HG03060 (cell line): Measurements from ENCODE around the gene CFDP1.

ENCODE experiments used
- ATAC-seq: cut with Tn5 transposase; IDR thresholded peaks from one replicate; pipeline ENCODE4 v1.9.1; 2021; ENCODE audit warnings: low read depth, moderate number of reproducible peaks; ENCODE audit not compliant: unreplicated experiment

CFDP1 gene

DNA sequence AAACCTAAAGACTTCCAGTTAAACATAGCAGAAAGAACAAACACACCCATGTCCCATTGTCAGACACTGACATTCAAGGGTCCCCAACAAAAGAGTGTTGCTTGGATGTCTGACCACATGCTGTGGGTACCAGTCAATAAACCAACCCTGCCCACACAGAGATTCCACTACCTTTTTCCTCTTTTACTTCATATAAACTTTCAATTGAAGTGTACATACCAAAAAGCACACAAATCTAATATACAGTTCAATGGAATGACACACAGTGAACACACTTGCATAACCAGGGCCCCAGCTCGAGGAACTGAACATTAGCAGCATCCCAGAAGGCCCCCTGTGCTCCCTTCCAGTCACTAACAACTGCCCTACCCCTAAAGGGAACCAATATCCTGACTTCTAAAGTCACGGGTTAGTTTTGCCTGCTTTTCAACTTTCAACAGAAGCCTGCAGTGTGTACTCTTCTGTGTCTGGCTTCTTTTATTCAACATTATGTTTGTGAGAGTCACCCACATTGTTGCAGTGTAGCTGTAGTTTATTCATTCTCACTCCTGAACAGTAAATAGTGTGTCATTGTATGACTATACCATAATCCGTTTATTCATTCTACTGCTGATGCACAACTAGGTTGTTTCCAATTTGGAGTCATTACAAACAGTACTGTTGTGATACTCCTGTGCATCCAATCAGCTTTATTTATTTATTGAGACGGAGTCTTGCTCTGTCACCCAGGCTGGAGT lies 18.0 kb downstream of the CFDP1 start:
- no peak for ATAC-seq

DNA sequence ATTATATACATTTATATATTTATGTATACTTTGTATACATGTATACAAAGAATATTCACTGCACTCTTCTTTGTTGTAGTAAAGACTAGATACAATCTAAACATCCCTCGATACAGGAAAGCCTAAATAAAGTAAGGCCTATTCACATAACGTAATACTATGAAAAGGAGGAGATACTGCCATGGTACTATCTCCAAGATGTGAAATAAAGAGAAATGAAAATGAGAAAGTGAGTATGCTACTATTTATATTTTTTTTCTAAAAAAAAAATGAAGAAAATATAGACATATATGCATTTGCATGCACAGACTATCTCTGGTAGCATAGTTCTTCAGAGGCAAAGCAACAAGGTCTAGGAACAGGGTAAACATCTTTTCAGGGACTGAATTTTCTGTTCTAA lies 19.4 kb downstream of the CFDP1 start:
- ATAC-seq = no peak

DNA sequence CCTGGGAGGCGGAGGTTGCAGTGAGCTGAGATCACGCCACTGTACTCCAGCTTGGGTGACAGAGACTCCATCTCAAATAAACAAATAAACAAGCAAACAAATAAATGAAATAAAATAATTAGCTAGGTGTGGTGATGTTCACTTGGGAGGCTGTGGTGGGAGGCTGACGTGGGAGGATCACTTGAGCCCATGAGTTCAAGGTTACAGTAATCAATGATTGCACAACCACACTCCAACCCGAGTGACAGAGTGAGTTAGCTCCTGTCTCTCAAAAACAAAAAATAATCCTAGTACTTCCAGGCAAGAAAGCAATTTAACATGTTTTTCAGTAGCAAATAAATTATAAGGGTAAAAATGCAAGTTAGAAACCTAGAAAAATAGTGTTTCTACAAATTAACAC lies 26.4 kb downstream of the CFDP1 start:
- no peak for ATAC-seq

DNA sequence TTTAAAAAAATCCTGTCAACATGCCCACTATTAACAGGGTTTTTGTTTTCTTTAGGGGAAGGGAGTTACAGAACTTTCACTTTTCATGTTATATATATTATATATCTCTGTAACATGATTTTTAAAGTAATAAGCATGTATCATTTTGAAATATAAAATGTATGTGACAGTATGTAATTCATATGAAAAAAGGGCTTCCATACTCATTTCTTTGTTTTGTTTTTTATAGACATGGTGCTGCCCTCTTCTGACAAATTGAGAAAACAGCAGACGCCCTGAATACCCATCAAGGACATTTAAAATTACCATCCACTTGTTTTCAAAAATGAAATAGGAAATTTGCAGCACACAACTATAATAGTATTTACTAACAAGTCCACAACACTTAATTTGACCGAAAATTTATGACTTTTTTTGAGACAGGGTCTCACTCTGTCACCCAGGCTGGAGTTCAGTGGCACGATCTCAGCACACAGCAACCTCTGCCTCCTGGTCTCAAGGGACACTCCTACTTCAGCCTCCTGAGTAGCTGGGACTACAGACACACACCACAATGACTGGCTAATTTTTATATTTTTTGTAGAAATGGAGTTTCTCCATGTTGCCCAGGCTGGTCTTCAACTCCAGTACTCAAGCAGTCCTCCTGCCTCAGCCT lies 30.4 kb downstream of the CFDP1 start:
- no peak for ATAC-seq

DNA sequence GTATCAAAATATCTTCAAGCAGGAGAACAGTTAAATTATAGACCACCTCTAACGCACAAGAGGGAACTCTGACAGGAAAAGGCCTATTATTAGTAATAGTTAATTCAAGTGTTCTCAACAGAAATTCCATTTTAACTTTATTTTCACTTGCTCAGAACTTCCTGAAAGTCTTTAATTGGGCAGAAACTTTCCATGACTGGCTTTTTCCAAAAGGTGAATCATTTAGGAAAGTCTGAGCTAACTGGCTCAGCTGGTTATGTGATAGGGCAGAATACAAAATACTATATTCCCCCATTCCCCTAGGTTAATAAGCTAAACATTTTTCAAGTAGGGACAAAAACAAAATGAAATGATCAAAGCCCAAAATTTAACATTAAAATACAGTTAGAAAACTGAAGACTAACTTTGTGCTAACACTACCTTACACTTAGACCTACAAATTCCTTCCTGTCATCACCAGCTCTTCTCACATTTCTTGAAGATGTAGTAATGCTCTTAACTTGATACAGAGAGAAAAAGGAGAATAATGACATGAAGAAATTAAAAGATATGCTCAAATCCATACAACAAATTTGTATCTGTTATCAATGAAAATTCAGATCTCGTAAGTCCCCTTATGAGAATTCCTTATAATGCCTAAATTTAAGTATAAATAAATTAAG lies 31.0 kb downstream of the CFDP1 start:
- no peak for ATAC-seq

DNA sequence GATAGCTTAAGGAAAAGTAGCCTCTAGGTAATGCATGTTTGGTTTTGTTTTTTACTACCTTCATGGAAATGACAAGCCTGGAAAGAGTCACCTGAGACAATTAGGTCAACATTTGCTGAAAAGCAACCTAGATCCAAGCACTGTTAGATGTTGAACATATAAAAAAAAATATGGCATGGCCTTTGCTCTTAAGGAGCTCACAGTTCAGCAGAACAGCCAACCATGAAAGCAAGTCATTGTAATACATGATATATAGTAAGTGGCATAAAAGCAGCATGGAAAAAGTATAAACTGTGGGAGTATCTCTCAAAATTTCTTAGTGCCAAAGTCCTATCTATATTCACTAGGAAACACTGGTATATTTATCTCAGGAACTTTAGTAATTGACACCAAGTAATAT lies 31.6 kb downstream of the CFDP1 start:
- ATAC-seq = no peak

DNA sequence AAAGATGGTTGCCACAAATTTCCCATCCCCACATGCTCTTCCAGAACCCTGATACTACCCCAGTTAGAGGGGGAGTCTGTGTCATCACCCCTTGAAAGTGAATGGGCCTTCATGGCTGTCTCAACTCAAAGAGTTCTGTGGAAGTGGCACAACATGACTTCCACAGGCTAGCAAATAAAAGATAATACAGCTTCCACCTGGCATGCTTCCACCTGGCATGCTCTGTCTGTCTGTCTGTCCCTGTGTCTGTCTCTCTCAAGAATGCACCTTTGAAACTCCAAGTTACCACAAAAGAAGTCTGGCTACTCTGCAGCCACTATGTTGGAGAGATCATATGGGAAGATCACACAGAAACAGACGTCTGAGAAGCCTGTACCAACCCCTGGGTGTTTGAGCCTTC lies 35.0 kb downstream of the CFDP1 start:
- no peak for ATAC-seq

DNA sequence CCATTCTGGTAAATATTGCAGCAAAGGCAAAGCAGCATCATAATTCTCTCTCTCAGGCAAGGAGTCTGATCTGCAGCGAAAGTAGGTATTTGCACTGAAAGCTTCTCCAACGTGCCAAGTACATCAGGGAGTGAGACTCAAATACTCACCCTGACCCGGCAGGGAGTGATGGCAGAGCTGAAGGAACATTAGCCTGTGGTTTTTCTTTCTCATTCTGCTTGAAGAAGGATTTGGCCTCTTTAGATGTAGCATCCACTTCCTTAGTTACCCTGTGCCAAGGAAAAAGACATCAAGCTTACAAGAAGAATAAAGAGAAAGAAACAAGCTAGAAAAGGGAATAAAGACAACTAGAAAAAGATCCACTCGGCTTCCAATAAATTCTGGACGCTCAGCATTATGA lies 38.4 kb downstream of the CFDP1 start:
- no peak for ATAC-seq

DNA sequence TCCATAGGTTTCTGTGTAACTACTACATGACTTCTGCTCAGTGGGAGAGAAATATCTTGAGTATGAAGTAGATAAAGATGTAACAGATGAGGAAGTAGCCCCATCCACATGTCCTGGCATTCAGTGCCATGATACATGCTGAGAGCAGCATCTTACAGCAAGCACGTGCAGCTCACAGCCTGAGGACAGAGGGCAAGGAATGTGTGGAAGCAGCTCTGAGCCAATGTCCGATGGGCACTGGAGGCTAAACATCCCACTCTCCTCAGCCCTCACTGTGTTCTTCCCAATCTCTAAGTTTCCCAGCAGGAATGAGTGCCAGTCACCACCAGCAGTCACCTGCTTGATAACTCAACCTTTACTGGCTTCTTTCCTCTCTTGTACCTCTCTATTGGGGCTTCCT lies 40.4 kb downstream of the CFDP1 start:
- ATAC-seq = no peak

DNA sequence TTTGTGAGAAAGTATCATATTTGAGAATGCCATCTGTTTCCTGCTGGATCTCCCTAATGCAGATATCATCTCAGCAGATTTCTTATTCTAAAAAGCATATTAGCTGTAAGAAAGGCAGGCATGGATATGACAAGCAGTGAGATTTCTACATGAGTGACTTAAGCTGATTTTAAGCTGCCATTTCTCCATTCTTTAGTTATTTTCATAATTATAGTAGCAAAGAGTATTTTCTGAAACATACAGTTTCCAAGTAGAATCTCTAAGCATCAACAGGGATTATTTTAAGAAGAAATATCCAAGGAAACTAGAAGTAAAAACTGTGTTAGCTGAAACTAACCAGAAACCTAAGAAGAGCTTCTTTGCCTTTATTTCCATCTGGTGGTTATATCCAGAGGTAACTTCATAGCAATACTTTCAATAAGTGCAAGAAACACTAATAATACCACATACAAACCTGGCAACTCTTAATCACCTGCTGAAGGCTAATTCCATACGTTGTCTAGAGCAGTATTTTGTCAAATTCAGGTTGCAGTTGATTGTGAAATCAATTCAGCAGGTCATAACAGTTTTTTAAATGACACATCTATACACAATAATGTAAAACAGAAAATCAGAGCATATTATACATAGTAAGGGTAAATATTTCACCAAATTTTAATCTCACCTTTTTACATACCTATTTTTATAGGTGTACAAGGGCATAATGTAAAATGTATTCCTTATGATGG lies 42.2 kb downstream of the CFDP1 start:
- ATAC-seq = no peak

DNA sequence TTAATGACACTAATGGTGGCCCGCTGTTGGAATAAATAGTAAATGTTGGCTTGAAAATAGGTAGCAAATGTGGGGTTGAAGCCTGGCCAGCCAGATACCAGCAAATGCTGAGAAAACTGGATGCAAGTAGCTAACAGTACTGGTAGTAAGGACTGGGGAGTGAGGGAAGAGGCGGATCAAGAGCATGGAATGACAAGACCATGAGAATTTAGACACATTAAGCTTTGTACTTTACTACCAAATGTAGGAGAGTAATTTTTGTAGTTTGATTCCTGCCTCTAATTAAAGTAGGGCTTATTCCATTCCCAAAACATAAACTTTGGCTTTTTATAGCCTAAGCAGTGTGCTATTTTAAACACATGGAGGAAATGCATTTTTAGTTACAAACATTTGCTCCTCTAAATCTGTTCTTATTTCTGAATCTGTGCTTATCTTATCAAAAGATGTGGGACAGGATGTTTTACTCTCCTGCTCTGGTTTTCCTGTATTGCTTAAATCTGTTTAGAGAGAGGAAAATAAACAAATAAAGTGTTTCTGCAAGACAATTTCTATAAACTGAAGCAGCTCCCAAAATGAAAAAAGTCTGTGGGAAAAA lies 44.1 kb downstream of the CFDP1 start:
- ATAC-seq = no peak

DNA sequence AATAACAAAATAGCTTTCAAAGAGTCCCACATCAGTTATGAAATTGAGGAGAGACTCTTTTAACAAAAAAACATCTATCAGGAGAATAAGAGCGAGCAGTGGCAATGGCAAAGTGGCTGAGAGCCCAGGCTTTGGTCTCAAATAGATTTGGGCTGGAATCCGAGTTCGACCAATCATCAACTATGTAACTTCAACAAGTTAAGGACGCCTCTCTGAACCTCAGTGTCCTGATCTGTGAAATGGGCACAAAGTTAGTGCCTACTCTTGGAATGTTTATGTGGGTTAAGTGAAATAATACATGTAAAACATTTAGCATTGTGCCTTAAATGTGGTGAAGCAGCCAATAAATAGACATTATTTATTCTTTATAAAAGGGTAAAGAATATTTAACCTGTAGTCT lies 45.4 kb downstream of the CFDP1 start:
- ATAC-seq = no peak

DNA sequence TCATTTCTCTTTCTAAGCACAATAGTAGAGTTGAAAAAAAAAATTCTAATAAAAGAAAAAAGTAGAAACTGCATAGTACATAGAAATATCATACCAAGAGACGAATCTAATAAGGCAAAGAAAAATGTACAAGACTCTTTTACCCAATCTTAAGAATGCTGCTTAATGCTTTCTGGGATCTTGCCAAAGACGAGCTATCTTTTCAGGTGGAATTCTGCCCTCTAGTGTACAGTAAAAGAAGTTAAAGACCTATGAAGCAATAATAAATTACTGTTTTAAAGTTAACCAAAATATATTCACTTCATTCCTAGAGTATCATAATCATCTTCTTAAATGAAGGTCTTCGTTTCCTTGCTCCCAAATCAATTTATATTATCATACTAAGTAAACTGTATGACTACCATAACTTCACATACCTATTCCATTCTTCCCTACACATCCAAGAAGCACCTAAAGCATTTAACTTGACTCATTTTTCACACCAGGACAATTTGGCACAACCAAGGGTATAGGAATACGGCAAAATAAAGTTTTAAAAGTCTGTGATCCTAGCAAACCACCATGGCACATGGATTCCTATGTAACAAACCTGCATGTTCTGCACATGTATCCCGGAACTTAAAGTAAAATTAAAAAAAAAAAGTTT lies 47.7 kb downstream of the CFDP1 start:
- ATAC-seq = peak; percentile 63

DNA sequence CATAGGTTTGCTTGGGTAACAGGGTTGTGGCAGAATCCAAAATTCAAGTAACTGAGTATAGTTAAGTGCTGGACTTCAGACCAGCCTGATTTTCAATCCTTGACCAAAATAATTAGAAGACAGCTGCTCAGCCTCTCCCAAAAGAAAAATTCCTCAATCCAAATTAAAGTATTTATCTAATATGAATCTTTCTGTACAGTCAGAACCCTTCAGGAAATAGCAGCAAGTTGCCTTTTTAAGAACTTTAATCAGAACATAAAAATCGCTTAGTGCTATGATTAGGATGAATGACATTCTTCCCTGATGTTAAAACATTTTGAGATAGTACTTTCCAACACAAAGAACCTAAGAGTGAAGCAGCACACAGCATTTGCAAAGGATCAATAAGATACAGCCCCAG lies 50.2 kb downstream of the CFDP1 start:
- no peak for ATAC-seq

DNA sequence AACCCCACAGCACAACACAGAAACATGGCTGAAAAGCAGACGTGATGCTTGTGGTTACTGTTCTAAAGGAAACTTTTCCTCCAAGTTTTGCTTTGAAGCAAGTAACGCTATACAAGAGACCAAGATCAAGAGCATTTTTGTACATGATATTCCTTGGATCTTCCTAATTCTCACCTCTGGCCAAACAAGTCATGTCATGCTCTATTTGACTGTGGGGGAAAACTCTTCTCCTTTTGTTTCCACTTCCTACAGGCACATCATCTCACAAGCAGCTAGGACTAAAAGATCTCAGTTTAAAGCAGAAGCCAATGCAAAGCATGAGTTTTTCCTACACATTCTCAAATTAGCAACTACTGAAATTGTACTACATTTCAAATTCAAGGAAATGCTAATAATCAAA lies 50.7 kb downstream of the CFDP1 start:
- no peak for ATAC-seq

DNA sequence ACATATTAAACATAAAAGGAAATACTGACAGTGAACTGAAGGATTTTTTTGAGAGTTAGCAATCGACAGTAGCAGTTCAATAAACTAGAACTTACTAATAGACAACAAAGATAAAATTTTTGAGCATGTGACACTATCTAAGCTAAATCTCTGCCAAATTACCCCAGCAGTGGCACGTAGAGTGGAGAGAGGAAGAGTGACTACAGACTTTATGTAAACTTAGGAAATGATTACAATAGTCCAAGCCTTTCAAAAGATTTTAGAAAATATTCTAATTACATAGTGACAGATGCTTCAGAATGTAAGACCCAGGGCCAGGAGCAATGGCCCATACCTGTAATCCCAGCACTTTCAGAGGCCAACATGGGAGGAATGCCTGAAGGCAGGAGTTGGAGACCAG lies 52.4 kb downstream of the CFDP1 start:
- no peak for ATAC-seq

DNA sequence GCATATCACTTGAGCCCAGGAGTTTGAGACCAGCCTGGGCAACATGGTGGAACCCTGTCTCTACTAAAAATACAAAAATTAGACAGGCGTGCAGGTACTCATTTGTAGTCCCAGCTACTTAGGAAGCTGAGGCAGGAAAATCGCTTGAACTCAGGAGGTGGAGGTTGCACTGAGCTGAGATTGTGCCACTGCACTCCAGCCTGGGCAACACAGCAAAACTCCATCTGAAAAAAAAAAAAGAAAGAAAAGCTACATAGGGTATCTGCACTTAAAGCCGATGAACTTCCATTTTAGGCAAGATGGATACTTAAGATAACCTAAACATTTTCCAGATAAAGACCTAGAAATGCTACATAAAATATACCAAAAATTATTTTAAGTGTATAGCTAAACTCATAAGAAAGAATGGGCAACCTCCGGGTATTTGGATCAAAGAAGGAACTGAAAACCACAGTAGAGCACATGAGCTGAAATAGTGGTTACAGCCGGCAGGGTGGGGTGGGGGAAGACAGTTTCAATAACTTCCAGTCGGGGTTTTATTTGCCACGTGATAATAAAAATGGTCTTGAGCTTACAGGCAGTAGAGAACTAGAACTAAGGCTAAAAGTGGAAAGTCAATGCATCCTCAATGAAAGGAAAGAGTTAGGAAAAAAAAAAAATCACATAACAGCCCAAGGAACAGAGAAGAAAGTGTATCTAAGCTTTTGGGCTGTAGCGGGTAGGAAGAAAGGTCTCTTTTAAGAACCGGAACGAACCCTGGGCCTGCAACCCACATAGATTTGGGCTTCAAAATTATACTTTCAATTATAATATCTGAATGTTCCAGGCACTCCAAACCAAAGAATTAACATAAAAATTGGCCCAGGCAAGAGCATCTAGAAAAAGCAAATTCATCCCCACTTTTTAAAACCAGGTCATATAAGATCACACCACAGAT lies 53.1 kb downstream of the CFDP1 start:
- ATAC-seq = peak; percentile 61

DNA sequence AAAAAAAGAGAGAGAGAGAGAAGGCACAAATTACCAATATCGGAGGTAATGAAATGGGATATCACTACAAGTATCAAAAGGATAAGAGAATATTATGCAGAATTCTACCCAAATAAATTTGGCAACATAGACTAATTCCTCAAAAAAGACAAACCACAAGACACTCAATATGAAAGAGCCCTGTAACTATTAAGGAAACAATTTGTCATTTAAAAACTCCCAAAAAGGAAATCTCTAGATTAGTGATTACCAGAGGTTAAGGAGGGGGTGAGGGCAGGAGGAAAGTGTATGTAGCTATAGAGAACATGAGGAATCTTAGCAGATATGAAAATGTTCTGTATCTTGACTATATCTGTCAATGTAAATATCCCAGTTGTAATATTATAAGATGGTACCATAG lies 54.0 kb downstream of the CFDP1 start:
- ATAC-seq = peak; percentile 57

DNA sequence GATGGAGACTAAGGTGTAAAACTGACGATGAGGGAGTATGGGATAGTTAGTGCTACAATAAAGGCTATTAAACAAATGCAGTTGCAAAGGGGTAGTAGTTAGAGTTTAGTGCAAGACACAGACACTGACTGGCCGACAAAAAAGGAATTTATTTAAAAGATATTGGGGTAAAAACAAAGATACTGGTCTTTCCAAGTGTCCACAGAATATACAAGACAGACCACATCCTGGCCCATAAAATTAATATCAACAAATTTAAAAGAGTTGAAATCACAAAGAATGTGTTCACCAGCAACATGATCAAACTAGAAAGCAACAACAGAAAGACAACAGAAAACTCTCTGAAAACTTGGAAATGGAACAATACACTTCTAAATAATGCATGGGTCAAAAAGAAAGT lies 54.7 kb downstream of the CFDP1 start:
- ATAC-seq = no peak
